OCI-LY1 (cell line): ENCODE results near the gene POGLUT2.

Experiments
- H2AFZ ChIP-seq: fragments of 200-600 bp; sonication (generic), shearing (Covaris generic); 2 replicates; pipeline ENCODE4 v1.6.0; 2014; ENCODE audit warnings: antibody characterized with exemption, mild to moderate bottlenecking, low read length
- H3F3A ChIP-seq: fragments of 200-600 bp; sonication (generic), shearing (Covaris generic); 2 replicates; pipeline ENCODE4 v1.6.0; 2014; ENCODE audit warnings: mild to moderate bottlenecking, antibody characterized with exemption, low read length, moderate library complexity; ENCODE audit not compliant: insufficient read depth
- H3K27ac ChIP-seq: fragments of 200-600 bp; sonication (generic); 2 replicates; pipeline ENCODE4 v1.5.1; 2014; ENCODE audit warnings: low read length, mixed run types, mild to moderate bottlenecking, low read depth; ENCODE audit not compliant: poor library complexity, severe bottlenecking
- H3K27me3 ChIP-seq: fragments of 200-600 bp; sonication (generic); 2 replicates; pipeline ENCODE4 v1.6.0; 2014; ENCODE audit warnings: antibody characterized with exemption, mild to moderate bottlenecking, low read length, moderate library complexity; ENCODE audit not compliant: insufficient read depth
- H3K36me3 ChIP-seq: fragments of 200-600 bp; sonication (generic); 2 replicates; pipeline ENCODE4 v1.6.1; 2014; ENCODE audit warnings: mild to moderate bottlenecking, antibody characterized with exemption, low read length, moderate library complexity, mixed read lengths; ENCODE audit not compliant: insufficient read depth
- H3K4me1 ChIP-seq: fragments of 200-600 bp; sonication (generic); 2 replicates; pipeline ENCODE4 v1.5.1; 2014; ENCODE audit warnings: mild to moderate bottlenecking, low read length, moderate library complexity; ENCODE audit not compliant: insufficient read depth, severe bottlenecking
- H3K4me2 ChIP-seq: fragments of 200-600 bp; sonication (generic), shearing (Covaris generic); 2 replicates; pipeline ENCODE4 v1.6.1; 2014; ENCODE audit warnings: low read length
- H3K4me3 ChIP-seq: fragments of 200-600 bp; sonication (generic); 2 replicates; pipeline ENCODE4 v1.5.1; 2014; ENCODE audit warnings: low read length, low read depth, mild to moderate bottlenecking, mixed read lengths; ENCODE audit not compliant: poor library complexity, severe bottlenecking
- H3K79me2 ChIP-seq: fragments of 200-600 bp; shearing (Covaris generic); 2 replicates; pipeline ENCODE4 v1.6.1; 2016; ENCODE audit warnings: mixed run types, low read length, mixed read lengths; ENCODE audit not compliant: insufficient read depth
- H3K9ac ChIP-seq: fragments of 200-600 bp; sonication (generic), shearing (Covaris generic); 2 replicates; pipeline ENCODE4 v1.6.1; 2014; ENCODE audit warnings: mild to moderate bottlenecking, low read length, mixed read lengths
- H3K9me2 ChIP-seq: fragments of 200-600 bp; sonication (generic), shearing (Covaris generic); 2 replicates; pipeline ENCODE4 v1.6.1; 2014; ENCODE audit warnings: low read depth, mild to moderate bottlenecking, low read length, mixed read lengths
- H3K9me3 ChIP-seq: fragments of 200-600 bp; shearing (Covaris generic); 2 replicates; pipeline ENCODE4 v1.6.1; 2014; ENCODE audit warnings: low read length, mixed read lengths
- H4K20me1 ChIP-seq: fragments of 200-600 bp; sonication (generic), shearing (Covaris generic); 2 replicates; pipeline ENCODE4 v1.6.0; 2016; ENCODE audit warnings: mild to moderate bottlenecking, low read length; ENCODE audit not compliant: insufficient read depth
- EZH2 ChIP-seq: fragments of 200-600 bp; sonication (generic), shearing (Covaris generic); IDR thresholded peaks from 2 replicates; pipeline ENCODE4 v1.8.0; 2017; ENCODE audit warnings: borderline replicate concordance, mixed run types, mild to moderate bottlenecking, antibody characterized with exemption, low read length, moderate library complexity, mixed read lengths
- TF ChIP-seq, protein P1 (sequence below): fragments of 200-600 bp; sonication (generic), shearing (Covaris generic); IDR thresholded peaks from 2 replicates; pipeline ENCODE4 v1.5.1; 2017; ENCODE audit warnings: mild to moderate bottlenecking, antibody characterized with exemption, low read length, moderate library complexity, mixed read lengths

Gene POGLUT2

DNA sequence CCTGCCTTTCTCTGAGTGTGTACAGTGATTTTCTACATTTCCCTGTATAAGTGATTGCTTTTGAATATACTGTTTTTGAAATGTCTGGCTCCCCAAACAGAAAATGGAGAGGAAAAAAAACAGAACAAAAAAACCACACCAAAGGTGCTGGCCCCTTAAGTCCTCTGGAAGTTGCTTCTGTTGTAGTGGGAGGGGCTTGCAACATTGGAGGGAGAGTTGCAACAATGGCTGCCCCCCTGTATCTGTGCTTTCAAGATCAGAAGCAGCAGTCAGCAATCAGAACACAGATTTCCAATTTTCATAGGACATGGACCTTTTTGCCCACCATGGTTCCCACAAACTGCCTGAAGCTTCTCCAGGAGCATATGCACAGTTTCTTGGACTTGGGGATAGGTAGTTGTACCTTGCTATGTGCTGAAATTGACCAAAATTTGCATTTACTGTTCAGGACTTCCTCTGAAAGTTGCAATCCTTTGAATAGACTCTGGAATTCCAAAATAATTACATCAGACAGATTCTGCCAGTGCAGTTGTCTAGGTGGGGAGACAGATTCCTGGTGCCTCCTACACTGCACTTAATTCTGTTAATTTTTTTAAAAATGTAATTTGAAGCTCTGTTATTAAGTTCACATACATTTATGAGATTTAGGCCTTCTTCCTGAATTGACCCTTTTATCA is 14.0 kb upstream of the POGLUT2 start:
- 0 out of 2 replicates have a peak, but pooled peaks cover 3% of the 10 kb centered on the region for H3K9me3 ChIP-seq
- no peak for TF ChIP-seq EZH2
- TF ChIP-seq, protein P1, sequence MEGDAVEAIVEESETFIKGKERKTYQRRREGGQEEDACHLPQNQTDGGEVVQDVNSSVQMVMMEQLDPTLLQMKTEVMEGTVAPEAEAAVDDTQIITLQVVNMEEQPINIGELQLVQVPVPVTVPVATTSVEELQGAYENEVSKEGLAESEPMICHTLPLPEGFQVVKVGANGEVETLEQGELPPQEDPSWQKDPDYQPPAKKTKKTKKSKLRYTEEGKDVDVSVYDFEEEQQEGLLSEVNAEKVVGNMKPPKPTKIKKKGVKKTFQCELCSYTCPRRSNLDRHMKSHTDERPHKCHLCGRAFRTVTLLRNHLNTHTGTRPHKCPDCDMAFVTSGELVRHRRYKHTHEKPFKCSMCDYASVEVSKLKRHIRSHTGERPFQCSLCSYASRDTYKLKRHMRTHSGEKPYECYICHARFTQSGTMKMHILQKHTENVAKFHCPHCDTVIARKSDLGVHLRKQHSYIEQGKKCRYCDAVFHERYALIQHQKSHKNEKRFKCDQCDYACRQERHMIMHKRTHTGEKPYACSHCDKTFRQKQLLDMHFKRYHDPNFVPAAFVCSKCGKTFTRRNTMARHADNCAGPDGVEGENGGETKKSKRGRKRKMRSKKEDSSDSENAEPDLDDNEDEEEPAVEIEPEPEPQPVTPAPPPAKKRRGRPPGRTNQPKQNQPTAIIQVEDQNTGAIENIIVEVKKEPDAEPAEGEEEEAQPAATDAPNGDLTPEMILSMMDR, result no peak
- no peaks in the 10 kb centered on the region for H3K36me3 ChIP-seq
- H2AFZ ChIP-seq, result no peak overlapping the region
- H3K9me2 ChIP-seq, result no peaks in the 10 kb centered on the region
- H3K4me3 ChIP-seq, result no peak overlapping the region
- no peaks in the 10 kb centered on the region for H4K20me1 ChIP-seq
- H3K4me2 ChIP-seq, result no peak overlapping the region
- H3K4me1 ChIP-seq, result no peaks in the 10 kb centered on the region
- no peaks in the 10 kb centered on the region for H3F3A ChIP-seq
- no peaks in the 10 kb centered on the region; the same call in 1 of the 2 replicates for H3K27me3 ChIP-seq
- H3K79me2 ChIP-seq, result no peaks in the 10 kb centered on the region
- no peak overlapping the region for H3K9ac ChIP-seq
- no peak overlapping the region for H3K27ac ChIP-seq

DNA sequence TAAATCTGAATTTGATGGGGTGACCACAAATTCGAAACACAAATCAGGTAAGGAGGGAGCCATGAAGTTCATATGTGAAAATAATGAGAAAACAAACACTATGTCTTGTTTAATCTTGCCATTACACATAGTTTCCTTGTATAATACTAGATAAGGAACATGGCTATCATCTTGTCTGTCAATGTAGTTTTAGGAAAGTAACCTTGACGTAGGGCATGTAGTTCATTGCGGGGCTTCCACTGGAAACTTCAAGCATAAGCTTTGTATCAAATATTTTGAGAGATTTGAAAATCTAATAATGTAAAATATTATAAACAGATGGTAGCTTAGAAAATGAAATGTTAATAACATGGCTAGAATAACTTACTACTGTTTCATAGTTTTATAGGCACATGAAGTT is 8.9 kb upstream of the POGLUT2 start:
- Histone ChIP-seq H2AFZ (no peak overlapping the region), H3K4me3 (no peak overlapping the region), H3K9me3 (0 out of 2 replicates have a peak, but pooled peaks cover 3% of the 10 kb centered on the region), H3K9me2 (no peaks in the 10 kb centered on the region), H4K20me1 (no peaks in the 10 kb centered on the region), H3K36me3 (no peaks in the 10 kb centered on the region), H3F3A (no peaks in the 10 kb centered on the region), H3K4me1 (no peaks in the 10 kb centered on the region), H3K9ac (no peak overlapping the region), H3K4me2 (no peak overlapping the region), H3K27me3 (no peaks in the 10 kb centered on the region; the same call in 1 of the 2 replicates), H3K79me2 (no peaks in the 10 kb centered on the region), H3K27ac (no peak overlapping the region)
- no peak for TF ChIP-seq EZH2
- TF ChIP-seq, protein P1, result no peak

DNA sequence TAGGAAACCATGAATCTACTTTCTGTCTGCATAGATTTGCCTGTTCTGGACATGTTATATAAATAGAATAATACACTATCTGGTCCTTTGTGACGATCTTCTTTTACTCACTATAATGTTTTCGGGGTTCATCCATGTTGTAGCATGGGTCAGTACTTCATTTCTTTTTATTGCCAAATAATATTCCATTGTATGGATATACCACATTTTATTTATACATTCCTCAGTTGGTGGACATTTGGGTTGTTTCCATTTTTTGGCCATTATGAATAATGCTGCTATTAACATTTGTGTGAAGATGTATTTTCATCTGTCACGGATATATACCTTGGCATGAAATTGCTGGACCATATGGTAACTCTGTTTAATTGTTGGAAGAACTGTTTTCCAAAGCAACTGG is 6.9 kb upstream of the POGLUT2 start:
- Histone ChIP-seq H3K27me3 (no peaks in the 10 kb centered on the region; the same call in 1 of the 2 replicates), H3F3A (no peaks in the 10 kb centered on the region), H3K9ac (no peak overlapping the region), H3K9me2 (no peaks in the 10 kb centered on the region), H3K27ac (no peak overlapping the region), H3K9me3 (0 out of 2 replicates have a peak, but pooled peaks cover 3% of the 10 kb centered on the region), H3K79me2 (no peaks in the 10 kb centered on the region), H3K36me3 (no peaks in the 10 kb centered on the region), H4K20me1 (no peaks in the 10 kb centered on the region), H2AFZ (no peak overlapping the region), H3K4me3 (no peak overlapping the region), H3K4me2 (no peak overlapping the region), H3K4me1 (no peaks in the 10 kb centered on the region)
- no peak for TF ChIP-seq EZH2
- TF ChIP-seq, protein P1, result no peak
